GM19099 (cell line): ENCODE measurements around the gene KIAA1210.

Experiments used
- POLR2A ChIP-seq: IDR thresholded peaks from 3 replicates; pipeline ENCODE4 v1.6.1; 2011; ENCODE audit warnings: low read depth; ENCODE audit not compliant: insufficient read length; ENCODE audit errors: extremely low read depth

Gene KIAA1210

GRCh38 chrX:119105826-119106225 lies 21.8 kb downstream of the KIAA1210 start:
- no peak for TF ChIP-seq POLR2A

- TF ChIP-seq POLR2A, result no peak
These were observed 26.4 kb downstream of the KIAA1210 start for GRCh38 chrX:119101168-119101567.

DNA sequence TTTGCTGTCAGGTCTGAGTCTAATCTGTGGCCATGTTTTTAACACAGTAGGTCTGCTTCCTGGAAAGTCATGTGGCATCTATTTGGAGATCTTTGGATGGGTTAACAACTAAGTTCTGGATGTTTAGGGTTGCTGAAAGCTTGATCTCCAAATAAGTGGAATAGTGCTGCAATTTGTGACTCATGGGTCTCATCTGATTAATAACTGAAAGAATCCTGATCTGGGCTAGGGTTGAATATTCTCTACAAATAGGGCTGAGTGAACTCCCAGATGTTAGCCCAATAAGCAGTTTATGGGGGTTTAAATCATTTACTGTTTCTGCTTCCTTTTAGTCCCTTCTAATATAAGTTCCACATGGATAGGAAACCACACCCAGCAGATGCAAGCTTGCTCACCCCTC lies 31.7 kb downstream of the KIAA1210 start:
- no peak for TF ChIP-seq POLR2A

- no peak for TF ChIP-seq POLR2A
These were observed 32.8 kb downstream of the KIAA1210 start for GRCh38 chrX:119094819-119095218.

DNA sequence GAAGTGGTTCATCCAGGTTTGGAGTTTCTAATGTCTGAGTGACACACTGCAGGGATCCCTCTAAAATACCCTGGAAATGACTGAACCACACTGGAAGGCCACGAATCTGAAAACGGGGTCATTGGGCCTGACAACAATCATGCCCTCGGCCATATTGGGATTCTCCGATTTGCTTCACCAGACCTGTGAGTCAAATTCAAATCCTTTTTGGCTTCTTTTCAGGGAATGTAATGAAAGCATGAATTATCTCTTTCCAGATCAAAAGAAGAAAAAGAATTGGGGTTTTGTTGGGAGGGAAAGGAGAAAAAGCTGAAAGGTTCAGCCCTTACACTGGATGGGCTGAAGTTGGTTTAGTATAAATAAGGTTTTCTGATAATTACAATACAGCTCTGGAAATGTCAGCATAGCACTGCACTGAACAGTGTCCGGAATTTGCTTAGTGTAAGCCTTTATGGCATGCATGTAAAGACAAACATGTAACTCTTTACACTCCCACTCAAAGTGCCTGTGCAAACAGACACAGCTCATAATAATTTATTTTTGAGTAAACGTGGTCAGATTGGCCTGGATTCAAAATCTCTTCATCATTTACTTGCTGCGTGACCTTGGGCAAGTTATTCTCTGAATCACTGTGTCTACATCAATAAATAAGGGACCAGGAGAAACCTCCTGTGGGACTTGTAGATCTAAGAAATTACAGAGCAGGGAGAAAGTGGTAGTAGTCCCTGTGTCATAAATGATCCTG lies 33.4 kb downstream of the KIAA1210 start:
- no peak for TF ChIP-seq POLR2A

DNA sequence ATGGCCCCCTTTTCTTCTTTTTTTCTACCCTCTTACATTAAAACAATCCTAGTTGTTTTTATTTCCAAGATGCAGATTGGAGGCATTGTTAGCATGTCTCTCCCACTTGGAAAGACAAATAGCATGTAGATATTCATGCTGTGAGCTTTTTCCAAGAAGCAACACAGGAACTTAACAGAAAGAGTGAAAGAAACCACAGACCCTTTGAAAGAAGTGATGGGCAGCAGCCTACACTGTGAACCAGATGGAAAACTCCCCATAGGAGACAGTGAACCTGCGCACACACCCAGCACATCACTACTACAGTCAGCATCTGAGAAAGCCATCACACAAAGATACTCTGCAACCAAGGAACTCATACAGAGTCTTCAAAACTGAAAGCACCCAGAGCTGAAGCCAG lies 37.0 kb downstream of the KIAA1210 start:
- no peak for TF ChIP-seq POLR2A

- TF ChIP-seq POLR2A, result no peak
These were observed 38.0 kb downstream of the KIAA1210 start for GRCh38 chrX:119089619-119090018.

- TF ChIP-seq POLR2A, result no peak
These were observed 40.5 kb downstream of the KIAA1210 start for GRCh38 chrX:119087121-119087520.

- TF ChIP-seq POLR2A, result no peak
These were observed 42.8 kb downstream of the KIAA1210 start for GRCh38 chrX:119084766-119085165.

DNA sequence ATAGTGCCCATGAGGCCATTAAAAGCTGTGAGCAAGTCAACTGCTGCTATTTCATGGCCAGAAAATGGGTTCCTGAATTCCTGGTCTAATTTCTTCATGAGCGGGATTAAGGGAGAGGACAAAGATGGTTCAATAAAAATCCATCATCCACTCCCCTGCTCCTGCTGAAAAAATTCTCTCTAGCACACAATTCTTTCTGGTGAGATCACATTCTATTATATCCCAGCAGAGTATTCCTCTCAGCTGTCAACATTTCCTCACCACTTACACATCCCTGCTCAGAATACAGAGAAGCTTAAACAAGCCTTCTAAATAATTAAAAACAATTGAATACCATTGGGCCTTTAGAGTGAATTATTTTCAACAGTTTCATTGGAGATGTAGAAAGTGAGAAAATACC lies 45.3 kb downstream of the KIAA1210 start:
- no peak for TF ChIP-seq POLR2A

GRCh38 chrX:119075270-119076025 lies 52.2 kb downstream of the KIAA1210 start:
- no peak for TF ChIP-seq POLR2A

- TF ChIP-seq POLR2A, result no peak
These were observed 53.7 kb downstream of the KIAA1210 start for GRCh38 chrX:119073911-119074310.

- no peak for TF ChIP-seq POLR2A
These were observed 54.3 kb downstream of the KIAA1210 start for GRCh38 chrX:119073200-119073905.

DNA sequence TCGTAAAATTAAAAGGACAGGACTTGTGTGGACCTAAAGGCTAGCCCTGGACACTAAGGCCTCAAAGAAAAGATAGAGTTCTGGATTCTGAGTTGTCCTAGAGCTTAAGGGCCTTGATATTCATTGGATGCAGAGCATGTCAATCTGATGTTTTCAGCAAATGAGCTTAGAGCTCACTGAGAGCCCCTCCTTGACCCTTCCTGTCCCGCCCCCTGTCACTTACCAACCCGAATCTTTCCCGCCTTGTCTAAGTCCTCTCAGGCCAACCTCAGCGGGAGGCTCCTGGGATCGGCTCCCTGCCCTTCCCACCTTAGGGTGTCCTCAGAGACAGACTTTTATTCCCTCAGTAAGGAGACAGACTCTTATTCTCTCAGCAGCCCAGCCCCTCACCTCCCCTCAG lies 54.9 kb downstream of the KIAA1210 start, which contains the start of gene CT47C1:
CT47C1 (plus strand) TSS at position 250 of the 400 bp plus-strand sequence. CDS start 233 bp downstream, outside the sequence.
- TF ChIP-seq POLR2A, result no peak

- no peak for TF ChIP-seq POLR2A
These were observed 56.2 kb downstream of the KIAA1210 start for GRCh38 chrX:119071381-119071780.
